Memory B cell (primary cell): ENCODE data around the gene NOP14.
"Not testable (repeated sequence)": the region's sequence is repeated elsewhere in the genome, so short reads cannot be mapped to it uniquely, and the experiment has no call there.

Source experiments
- ATAC-seq: fragments of 150-1000 bp; cut with Tn5 transposase; 2 replicates; pipeline ENCODE4 v1.10.0; 2021; ENCODE audit warnings: low read depth, mild to moderate bottlenecking, moderate library complexity
- DNase-seq, 2 donors: peaks; one replicate each; pipeline ENCODE4 v3.0.0; 2022; ENCODE audit warnings: low spot score in 2 of 2
- H3K27ac Mint-ChIP-seq: one replicate; pipeline ENCODE4 v1.8.0; 2022; ENCODE audit warnings: mild to moderate bottlenecking, moderate library complexity, mixed read lengths
- H3K27me3 Mint-ChIP-seq: one replicate; pipeline ENCODE4 v1.8.0; 2022; ENCODE audit warnings: mixed read lengths
- H3K36me3 Mint-ChIP-seq: one replicate; pipeline ENCODE4 v1.8.0; 2022; ENCODE audit warnings: mild to moderate bottlenecking, mixed read lengths
- H3K4me1 Mint-ChIP-seq: one replicate; pipeline ENCODE4 v1.8.0; 2022; ENCODE audit warnings: mixed read lengths
- H3K4me3 Mint-ChIP-seq: one replicate; pipeline ENCODE4 v1.8.0; 2022; ENCODE audit warnings: mild to moderate bottlenecking, moderate library complexity, mixed read lengths
- H3K9me3 Mint-ChIP-seq: one replicate; pipeline ENCODE4 v1.8.0; 2022; ENCODE audit warnings: mixed read lengths

NOP14 gene

DNA sequence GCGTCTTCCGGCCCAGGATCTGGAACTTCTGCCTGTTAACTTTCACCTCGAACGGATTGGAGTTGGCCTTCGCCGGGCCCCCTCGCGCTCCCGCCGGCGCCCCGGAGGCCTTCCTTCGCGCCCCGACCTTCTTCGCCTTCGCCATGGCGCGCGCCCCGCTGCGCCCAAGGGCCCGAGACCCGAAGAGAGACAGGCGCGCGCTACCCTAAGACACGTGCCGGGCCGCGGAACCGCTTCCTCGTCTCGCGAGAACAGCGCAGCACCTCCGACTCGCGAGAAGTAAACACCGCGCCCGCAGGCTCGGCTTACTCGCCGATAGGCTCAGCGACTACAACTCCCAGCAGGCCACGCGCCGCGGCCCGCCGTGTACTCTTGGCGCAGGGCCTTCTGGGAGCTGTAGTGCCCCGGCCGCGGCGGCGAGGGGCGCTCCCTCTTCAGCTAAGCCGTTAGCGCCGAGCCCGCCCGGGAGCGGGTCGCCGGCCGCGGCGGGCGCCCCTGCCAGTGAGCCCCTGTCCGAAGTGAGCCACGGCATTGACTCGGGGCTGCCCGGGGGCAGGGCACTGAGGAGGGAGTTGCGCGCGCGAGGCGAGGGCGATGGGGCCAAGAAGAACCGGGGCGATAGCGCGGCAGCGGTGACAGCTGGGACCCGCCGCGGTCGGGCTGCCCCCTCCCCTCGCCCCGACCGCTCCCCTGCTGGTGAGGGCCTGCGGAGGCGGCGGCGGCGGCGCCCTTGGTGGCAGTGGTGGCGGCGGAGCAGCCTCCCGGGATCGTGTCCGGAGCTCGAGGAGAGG is at the start of gene NOP14, which contains the start of gene GRK4:
Gene NOP14 (minus strand): TSS at position 232 of the 791 bp plus-strand sequence. CDS start 87 bp downstream, at position 145.
Gene GRK4 (plus strand): TSS at position 397 of the 791 bp plus-strand sequence. CDS start 500 bp downstream, outside the sequence.
- Mint-ChIP-seq H3K27me3 (no peaks in the 10 kb centered on the region), H3K36me3 (no peaks in the 10 kb centered on the region), H3K9me3 (no peaks in the 10 kb centered on the region), H3K4me1 (peaks cover 20% of the 10 kb centered on the region), H3K27ac (peak within 1 kb of the TSS; percentile 94), H3K4me3 (peak within 1 kb of the TSS; percentile 89)
- peak; percentile 92 for ATAC-seq
- DNase-seq, result peak; percentile 92 to 93

- no peak for ATAC-seq
- no peak overlapping the region for H3K4me3 Mint-ChIP-seq
- peaks cover 2% of the 10 kb centered on the region for H3K36me3 Mint-ChIP-seq
- no peak for DNase-seq
- H3K27ac Mint-ChIP-seq, result no peak overlapping the region
- H3K9me3 Mint-ChIP-seq, result no peaks in the 10 kb centered on the region
- H3K27me3 Mint-ChIP-seq, result peaks cover 15% of the 10 kb centered on the region
- H3K4me1 Mint-ChIP-seq, result no peaks in the 10 kb centered on the region
Measured at GRCh38 chr4:3011456-3012220, 48.4 kb upstream of the NOP14 start.

DNA sequence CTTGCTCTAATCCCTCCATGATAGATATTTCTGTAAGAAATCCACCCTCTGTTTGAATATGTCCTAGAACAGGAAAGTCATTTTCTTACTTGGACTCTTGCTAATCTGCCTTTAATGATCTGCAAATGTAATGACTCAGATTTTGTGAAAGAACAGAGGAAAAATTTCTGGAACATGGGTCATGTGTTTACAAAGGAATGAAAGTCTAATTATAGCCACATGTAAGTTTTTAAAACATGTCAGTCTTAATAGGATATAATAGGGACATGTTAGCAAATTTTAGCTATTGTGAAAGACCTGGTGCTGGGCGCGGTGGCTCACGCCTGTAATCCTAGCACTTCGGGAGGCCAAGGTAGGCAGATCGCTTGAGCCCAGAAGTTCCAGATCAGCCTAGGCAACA is 47.8 kb upstream of the NOP14 start:
- H3K9me3 Mint-ChIP-seq, result no peaks in the 10 kb centered on the region
- DNase-seq (no peak), ATAC-seq (no peak)
- no peak overlapping the region for H3K4me3 Mint-ChIP-seq
- H3K27me3 Mint-ChIP-seq, result peaks cover 14% of the 10 kb centered on the region
- peaks cover 2% of the 10 kb centered on the region for H3K36me3 Mint-ChIP-seq
- no peaks in the 10 kb centered on the region for H3K4me1 Mint-ChIP-seq
- H3K27ac Mint-ChIP-seq, result no peak overlapping the region

- no peak overlapping the region for H3K27ac Mint-ChIP-seq
- H3K4me1 Mint-ChIP-seq, result no peaks in the 10 kb centered on the region
Measured at GRCh38 chr4:3010577-3010976, 47.4 kb upstream of the NOP14 start.

DNA sequence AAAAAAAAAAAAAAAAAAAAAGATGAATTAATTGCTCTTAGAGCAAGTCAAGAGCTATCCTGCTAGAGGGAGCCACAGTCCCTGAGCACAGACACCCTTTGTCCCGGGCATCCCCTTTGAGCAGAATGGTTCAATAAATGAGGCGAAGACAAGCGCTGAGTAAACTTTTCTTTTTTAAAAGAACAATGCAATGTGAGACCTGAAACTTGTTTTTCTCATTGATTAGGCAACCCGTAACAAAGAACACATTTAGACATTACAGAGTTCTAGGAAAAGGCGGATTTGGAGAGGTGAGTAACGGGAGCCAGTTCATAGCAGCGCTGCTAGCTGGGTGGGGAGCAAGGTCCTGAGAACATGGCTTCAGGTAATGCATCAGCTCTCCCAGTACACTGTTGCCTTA is 46.2 kb upstream of the NOP14 start:
- H3K36me3 Mint-ChIP-seq, result no peaks in the 10 kb centered on the region
- no peak overlapping the region for H3K4me3 Mint-ChIP-seq
- DNase-seq (peak in 1 of 2 donors; percentile 18), ATAC-seq (peak; percentile 94)
- no peaks in the 10 kb centered on the region for H3K4me1 Mint-ChIP-seq
- peak overlapping the region; percentile 24 for H3K27ac Mint-ChIP-seq
- H3K27me3 Mint-ChIP-seq, result peaks cover 14% of the 10 kb centered on the region
- H3K9me3 Mint-ChIP-seq, result no peaks in the 10 kb centered on the region

More at GRCh38 chr4:3010577-3010976, 47.4 kb upstream of the NOP14 start:
- H3K36me3 Mint-ChIP-seq, result peaks cover 2% of the 10 kb centered on the region
- ATAC-seq (no peak), DNase-seq (no peak)
- H3K27me3 Mint-ChIP-seq, result peaks cover 14% of the 10 kb centered on the region
- no peaks in the 10 kb centered on the region for H3K9me3 Mint-ChIP-seq
- H3K4me3 Mint-ChIP-seq, result no peak overlapping the region

DNA sequence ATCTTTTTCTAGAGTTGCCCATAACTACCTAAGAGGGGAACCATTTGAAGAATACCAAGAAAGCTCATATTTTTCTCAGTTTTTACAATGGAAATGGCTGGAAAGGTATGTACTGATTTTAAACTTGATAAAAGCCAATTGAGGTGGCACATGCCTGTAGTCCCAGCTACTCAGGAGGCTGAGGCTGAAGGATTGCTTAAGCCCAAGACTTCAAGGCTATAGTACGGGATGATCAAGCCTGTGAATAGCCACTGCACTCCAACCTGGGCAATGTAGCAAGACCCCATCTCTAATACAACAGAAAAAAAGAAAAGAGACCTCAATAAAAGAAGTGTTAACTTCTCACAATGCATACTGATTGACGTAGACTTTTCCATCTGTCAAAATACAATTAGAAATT is 44.5 kb upstream of the NOP14 start:
- Mint-ChIP-seq H3K36me3 (no peaks in the 10 kb centered on the region), H3K27me3 (peaks cover 6% of the 10 kb centered on the region), H3K9me3 (no peaks in the 10 kb centered on the region), H3K4me1 (no peaks in the 10 kb centered on the region), H3K4me3 (no peak overlapping the region), H3K27ac (no peak overlapping the region)
- ATAC-seq (no peak), DNase-seq (no peak)

DNA sequence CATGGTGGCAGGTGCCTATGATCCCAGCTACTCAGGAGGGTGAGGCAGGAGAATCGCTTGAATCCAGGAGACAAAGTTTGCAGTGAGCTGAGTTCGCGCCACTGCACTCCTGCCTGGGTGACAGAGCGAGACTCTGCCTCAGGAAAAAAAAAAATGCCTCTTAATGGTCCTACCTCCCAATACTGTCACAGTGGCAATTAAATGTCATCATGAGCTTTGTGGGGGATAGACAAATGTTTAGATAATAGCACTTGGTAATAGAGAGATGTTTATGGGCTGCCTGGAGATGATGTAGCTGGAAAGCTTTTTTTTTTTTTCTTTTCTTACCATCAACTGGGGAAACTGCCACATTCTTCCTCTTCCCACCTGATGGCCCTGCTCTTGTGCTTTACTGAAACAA is 33.2 kb upstream of the NOP14 start:
- ATAC-seq (no peak), DNase-seq (no peak)
- H3K4me3 Mint-ChIP-seq, result no peak overlapping the region
- H3K36me3 Mint-ChIP-seq, result no peaks in the 10 kb centered on the region
- H3K4me1 Mint-ChIP-seq, result peaks cover 8% of the 10 kb centered on the region
- no peaks in the 10 kb centered on the region for H3K9me3 Mint-ChIP-seq
- no peaks in the 10 kb centered on the region for H3K27me3 Mint-ChIP-seq
- H3K27ac Mint-ChIP-seq, result no peak overlapping the region

- Mint-ChIP-seq H3K9me3 (no peaks in the 10 kb centered on the region), H3K27me3 (no peaks in the 10 kb centered on the region), H3K36me3 (no peaks in the 10 kb centered on the region), H3K4me3 (no peak overlapping the region), H3K27ac (no peak overlapping the region), H3K4me1 (peaks cover 7% of the 10 kb centered on the region)
- DNase-seq (no peak), ATAC-seq (no peak)
Measured at GRCh38 chr4:2995546-2996265, 32.5 kb upstream of the NOP14 start.

- Mint-ChIP-seq H3K36me3 (no peaks in the 10 kb centered on the region), H3K4me1 (peaks cover 6% of the 10 kb centered on the region)
- no peak for ATAC-seq
Measured at GRCh38 chr4:2994917-2995316, 31.7 kb upstream of the NOP14 start.

DNA sequence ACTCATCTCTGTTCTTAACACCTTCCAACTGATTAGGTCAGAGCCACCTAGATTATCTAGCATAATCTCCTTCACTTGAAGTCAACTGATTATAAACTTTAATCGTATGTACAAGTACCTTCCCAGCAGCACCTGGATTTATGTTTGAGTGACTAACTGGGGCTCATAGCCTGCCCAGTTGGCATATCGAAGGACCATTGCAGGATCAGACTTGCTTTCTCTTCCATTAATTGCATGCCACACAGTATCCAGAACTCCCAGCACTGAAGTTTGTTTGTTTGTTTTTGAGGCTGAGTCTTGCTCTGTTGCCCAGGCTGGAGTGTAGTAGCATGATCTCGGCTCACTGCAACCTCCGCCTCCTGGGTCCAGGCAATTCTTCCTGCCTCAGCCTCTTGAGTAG is 28.0 kb upstream of the NOP14 start:
- DNase-seq, result no peak
- no peaks in the 10 kb centered on the region for H3K9me3 Mint-ChIP-seq
- H3K27me3 Mint-ChIP-seq, result no peaks in the 10 kb centered on the region
- no peak for ATAC-seq
- H3K4me3 Mint-ChIP-seq, result no peak overlapping the region
- H3K36me3 Mint-ChIP-seq, result no peaks in the 10 kb centered on the region
- H3K27ac Mint-ChIP-seq, result no peak overlapping the region
- no peaks in the 10 kb centered on the region for H3K4me1 Mint-ChIP-seq

More at GRCh38 chr4:2994917-2995316, 31.7 kb upstream of the NOP14 start:
- DNase-seq, result no peak
- Mint-ChIP-seq H3K27me3 (no peaks in the 10 kb centered on the region), H3K9me3 (no peaks in the 10 kb centered on the region), H3K27ac (no peak overlapping the region), H3K4me3 (no peak overlapping the region)

DNA sequence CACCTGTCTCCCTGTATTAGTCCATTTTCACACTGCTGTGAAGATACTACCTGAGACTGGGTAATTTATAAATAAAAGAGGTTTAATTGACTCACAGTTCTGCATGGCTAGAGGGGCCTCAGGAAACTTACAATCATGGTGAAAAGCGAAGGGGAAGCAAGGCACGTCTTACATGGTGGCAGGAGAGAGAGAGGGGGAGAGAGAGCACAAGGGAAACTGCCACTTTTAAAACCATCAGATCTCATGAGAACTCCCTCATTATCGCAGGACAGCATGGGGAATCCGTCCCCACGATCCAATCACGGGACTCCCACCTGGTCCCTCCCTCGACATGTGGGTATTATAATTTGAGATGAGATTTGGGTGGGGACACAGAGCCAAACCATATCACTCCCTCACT is 20.5 kb upstream of the NOP14 start:
- ATAC-seq, H3K27ac Mint-ChIP-seq, DNase-seq, H3K27me3 Mint-ChIP-seq, H3K4me1 Mint-ChIP-seq, H3K4me3 Mint-ChIP-seq, H3K36me3 Mint-ChIP-seq: not testable (repeated sequence)
- H3K9me3 Mint-ChIP-seq, result peaks cover 13% of the 10 kb centered on the region

- no peak overlapping the region for H3K4me3 Mint-ChIP-seq
- H3K9me3 Mint-ChIP-seq, result peaks cover 13% of the 10 kb centered on the region
- no peak overlapping the region for H3K27ac Mint-ChIP-seq
- peaks cover 3% of the 10 kb centered on the region for H3K4me1 Mint-ChIP-seq
- DNase-seq (no peak), ATAC-seq (no peak)
- H3K27me3 Mint-ChIP-seq, result no peaks in the 10 kb centered on the region
- H3K36me3 Mint-ChIP-seq, result peaks cover 8% of the 10 kb centered on the region
Measured at GRCh38 chr4:2982012-2982411, 18.8 kb upstream of the NOP14 start.

DNA sequence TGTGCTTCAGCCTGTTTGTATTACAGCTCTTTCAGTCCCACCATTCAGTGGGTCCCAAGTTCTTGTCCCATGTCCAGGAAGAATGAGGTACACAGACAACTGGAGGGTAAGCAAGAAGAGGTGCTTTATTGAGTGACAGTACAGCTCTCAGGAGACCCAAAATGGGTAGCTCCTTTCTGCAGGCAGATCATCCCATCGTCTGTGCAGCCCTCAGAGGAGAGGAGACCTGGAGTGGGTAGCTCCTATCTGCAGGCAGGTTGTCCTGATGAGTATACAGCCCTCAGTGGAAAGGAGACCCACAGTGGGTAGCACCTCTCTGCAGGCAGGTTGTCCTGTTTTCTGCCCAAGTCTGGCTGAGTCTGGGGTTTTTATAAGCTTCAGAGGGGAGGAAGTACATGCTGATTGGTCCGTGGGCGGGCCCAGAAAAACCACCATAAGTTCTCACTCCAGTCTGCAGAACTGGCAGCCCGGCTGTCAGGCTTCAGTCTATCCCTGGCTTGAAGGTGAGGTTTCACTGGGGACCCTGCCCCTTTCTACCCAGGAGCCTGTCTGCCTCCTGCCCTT is 18.1 kb upstream of the NOP14 start:
- ATAC-seq (no peak), DNase-seq (no peak)
- Mint-ChIP-seq H3K36me3 (peaks cover 8% of the 10 kb centered on the region), H3K27ac (no peak overlapping the region), H3K4me1 (peaks cover 3% of the 10 kb centered on the region), H3K27me3 (no peaks in the 10 kb centered on the region), H3K9me3 (peaks cover 13% of the 10 kb centered on the region), H3K4me3 (no peak overlapping the region)
